Stimulated activated CD8-positive, alpha-beta memory T cell treated with anti-CD3 and anti-CD28 coated beads, Interleukin-7, amount 100 ng/mL, for 1 hour (primary cell): Measurements from ENCODE around the gene NOVA2.

Experiments
- DNase-seq, 2 donors: peaks; one replicate each; pipeline ENCODE4 v3.0.0-alpha.2; 2020; ENCODE audit warnings: low read depth in 2 of 2

NOVA2 gene

GRCh38 chr19:46000491-46001246 lies 27.0 kb upstream of the NOVA2 start:
- DNase-seq, result peak; percentile 40 to 51

- no peak for DNase-seq
Measured at GRCh38 chr19:45999653-46000121, 26.0 kb upstream of the NOVA2 start.

GRCh38 chr19:45998834-45999233 lies 25.2 kb upstream of the NOVA2 start:
- no peak for DNase-seq

- DNase-seq, result no peak
Measured at GRCh38 chr19:45996933-45997332, 23.3 kb upstream of the NOVA2 start.

- DNase-seq, result no peak
Measured at GRCh38 chr19:45995715-45996385, 22.2 kb upstream of the NOVA2 start.

GRCh38 chr19:45994998-45995714 lies 21.5 kb upstream of the NOVA2 start, which contains the start of gene CCDC61:
Gene CCDC61, plus strand, starts transcription at chr19:45995467. Its CDS starts 7,552 bp downstream, at chr19:46003019.
- peak; percentile 90 to 92 for DNase-seq

GRCh38 chr19:45994456-45994997 lies 20.9 kb upstream of the NOVA2 start:
- no peak for DNase-seq

- DNase-seq, result no peak
Measured at GRCh38 chr19:45990113-45990728, 16.6 kb upstream of the NOVA2 start.

GRCh38 chr19:45985321-45985720 lies 11.7 kb upstream of the NOVA2 start:
- DNase-seq, result no peak

- no peak for DNase-seq
Measured at GRCh38 chr19:45981350-45981749, 7.7 kb upstream of the NOVA2 start.

GRCh38 chr19:45978156-45978555 lies 4.5 kb upstream of the NOVA2 start:
- no peak for DNase-seq

- DNase-seq, result no peak
Measured at GRCh38 chr19:45976178-45976577, 2.5 kb upstream of the NOVA2 start.

- DNase-seq, result no peak
Measured at GRCh38 chr19:45975306-45976070, 1.8 kb upstream of the NOVA2 start.

GRCh38 chr19:45972947-45973540 lies 621 bp downstream of the NOVA2 start:
- DNase-seq, result no peak

- DNase-seq, result no peak
Measured at GRCh38 chr19:45972081-45972946, 1.4 kb downstream of the NOVA2 start.

GRCh38 chr19:45971260-45971902 lies 2.3 kb downstream of the NOVA2 start:
- DNase-seq, result no peak

GRCh38 chr19:45969676-45970075 lies 4.0 kb downstream of the NOVA2 start:
- DNase-seq, result no peak

GRCh38 chr19:45968626-45969025 lies 5.0 kb downstream of the NOVA2 start:
- DNase-seq, result no peak

GRCh38 chr19:45967246-45967645 lies 6.4 kb downstream of the NOVA2 start:
- DNase-seq, result no peak
